Gastrocnemius medialis (tissue), 4 donors: ENCODE results near the gene FBXO24.

Experiments used
- CTCF ChIP-seq, 5 experiments: fragments of 450-650 bp in 3 of 5; fragments of 200-600 bp in 2 of 5; sonication (generic) in 2 of 5; IDR thresholded peaks in 4 of 5; conservative IDR thresholded peaks in 1 of 5; 1 replicate in 4 of 5; 2 replicates in 1 of 5; pipeline ENCODE4 v1.5.1; 2016 to 2019; ENCODE audit warnings: antibody characterized with exemption in 5 of 5, mild to moderate bottlenecking in 3 of 5, moderate library complexity in 3 of 5
- POLR2A ChIP-seq, 2 donors: fragments of 450-650 bp; IDR thresholded peaks; one replicate each; pipeline ENCODE4 v1.6.1; 2017; ENCODE audit warnings: antibody characterized with exemption in 2 of 2, mild to moderate bottlenecking in 2 of 2, moderate library complexity in 2 of 2

DNA sequence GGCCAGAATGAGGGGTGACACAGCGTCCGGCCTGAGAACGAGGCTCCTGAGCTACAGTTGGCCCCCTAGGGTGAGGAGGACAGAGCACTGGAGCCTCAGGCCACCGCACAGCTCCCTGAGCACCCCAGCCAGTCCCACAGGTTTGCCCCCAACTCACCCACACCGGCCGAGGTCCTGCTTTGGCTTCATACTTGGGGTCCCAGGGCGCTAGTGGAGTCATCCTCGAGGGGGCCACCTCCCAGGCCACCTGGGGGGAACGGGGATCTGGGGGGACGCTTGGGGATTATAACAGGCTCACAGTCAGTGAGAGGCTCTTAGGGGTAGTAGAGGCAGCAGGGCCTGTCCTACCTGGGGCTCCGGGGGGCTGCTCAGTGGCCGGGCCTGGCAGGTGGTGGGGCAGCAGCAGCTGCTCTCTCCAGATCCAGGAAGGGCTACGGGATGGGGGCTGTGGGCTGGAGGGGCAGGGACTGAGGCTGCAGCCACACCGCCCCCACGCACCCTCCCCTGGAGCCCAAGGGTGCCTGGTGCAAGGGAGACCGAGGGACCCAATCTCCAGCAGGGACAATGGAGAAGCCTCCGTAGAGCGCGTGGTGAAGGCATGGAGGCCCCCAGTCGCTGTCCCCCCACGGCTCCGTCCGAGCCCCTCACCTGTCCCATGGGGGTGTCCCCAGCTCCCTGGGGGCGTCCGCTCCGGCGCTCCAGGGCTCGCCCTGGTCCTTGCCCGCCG, 13.0 kb upstream of the FBXO24 start:
- TF ChIP-seq CTCF (IDR thresholded peaks at IDR 0.05 in 4 of 5, conservative IDR thresholded peaks at IDR 0.05 in 1 of 5), result no peak
- no peak for TF ChIP-seq POLR2A (IDR thresholded peaks at IDR 0.05)
